ENCODE measurements around the gene MINK1. TPM values are rescaled to one million over a fixed set of nuclear protein-coding genes. Genes with fewer than 3 reads are reported as not detected.
"Not testable (repeated sequence)": the region's sequence is repeated elsewhere in the genome, so short reads cannot be mapped to it uniquely, and the experiment has no call there.

MINK1 gene
- total RNA-seq, 1 donor = 38.4 TPM

- DNase-seq (ENCODE audit: low read depth) = peak; percentile 22
- TF ChIP-seq CTCF (IDR thresholded peaks at IDR 0.05; ENCODE audit: insufficient read depth, low read length) = no peak
Observed at GRCh38 chr17:4859816-4860625, 26.9 kb downstream of the MINK1 start.

GRCh38 chr17:4860651-4861050 is 27.5 kb downstream of the MINK1 start:
- DNase-seq (ENCODE audit: low read depth) = no peak
- H3K4me3 ChIP-seq (ENCODE audit: low read depth, low read length) = no peak overlapping the region
- no peak for TF ChIP-seq CTCF (IDR thresholded peaks at IDR 0.05; ENCODE audit: insufficient read depth, low read length)

More at GRCh38 chr17:4859816-4860625, 26.9 kb downstream of the MINK1 start:
- no peak overlapping the region for H3K4me3 ChIP-seq (ENCODE audit: low read depth, low read length)

GRCh38 chr17:4861052-4861451 is 27.9 kb downstream of the MINK1 start:
- TF ChIP-seq CTCF (IDR thresholded peaks at IDR 0.05; ENCODE audit: insufficient read depth, low read length) = no peak
- DNase-seq (ENCODE audit: low read depth) = no peak
- H3K4me3 ChIP-seq (ENCODE audit: low read depth, low read length) = no peak overlapping the region

- no peak for TF ChIP-seq CTCF (IDR thresholded peaks at IDR 0.05; ENCODE audit: insufficient read depth, low read length)
- no peak for DNase-seq (ENCODE audit: low read depth)
- no peak overlapping the region for H3K4me3 ChIP-seq (ENCODE audit: low read depth, low read length)
Observed at GRCh38 chr17:4862720-4863119, 29.6 kb downstream of the MINK1 start.

- no peak overlapping the region for H3K4me3 ChIP-seq (ENCODE audit: low read depth, low read length)
- DNase-seq (ENCODE audit: low read depth) = no peak
Observed at GRCh38 chr17:4863321-4863720, 30.2 kb downstream of the MINK1 start.

GRCh38 chr17:4867535-4867934 is 34.4 kb downstream of the MINK1 start:
- not testable (repeated sequence) for DNase-seq (ENCODE audit: low read depth); H3K4me3 ChIP-seq (ENCODE audit: low read depth, low read length)

More at GRCh38 chr17:4863321-4863720, 30.2 kb downstream of the MINK1 start:
- no peak for TF ChIP-seq CTCF (IDR thresholded peaks at IDR 0.05; ENCODE audit: insufficient read depth, low read length)

GRCh38 chr17:4869058-4869998 is 36.2 kb downstream of the MINK1 start:
- H3K4me3 ChIP-seq (ENCODE audit: low read depth, low read length); DNase-seq (ENCODE audit: low read depth): not testable (repeated sequence)
